H1 (cell line): ENCODE results near the gene PHF1.
"Not testable (repeated sequence)": the region's sequence is repeated elsewhere in the genome, so short reads cannot be mapped to it uniquely, and the experiment has no call there.

Source experiments
- BCL11A ChIP-seq, 2 experiments: IDR thresholded peaks; one replicate each; pipeline ENCODE4 v1.6.1; 2011; ENCODE audit warnings: low read depth in 2 of 2, low read length in 2 of 2, mild to moderate bottlenecking in 2 of 2
- CTCF ChIP-seq, 3 experiments: IDR thresholded peaks; 1 replicate in 2 of 3; 2 replicates in 1 of 3; pipeline versions ENCODE4 v1.5.1 to v1.6.1; 2011; ENCODE audit warnings: low read length in 3 of 3, mild to moderate bottlenecking in 3 of 3, inconsistent platforms in 2 of 3, low read depth in 1 of 3, moderate library complexity in 1 of 3; ENCODE audit not compliant: insufficient read depth in 1 of 3; ENCODE audit errors: control extremely low read depth in 1 of 3
- EZH2 ChIP-seq: fragments of 200-600 bp; sonication (generic); IDR thresholded peaks from 2 replicates; pipeline ENCODE4 v1.7.1; 2012; ENCODE audit warnings: low read depth, mild to moderate bottlenecking, moderate library complexity, low read length, inconsistent platforms; ENCODE audit not compliant: severe bottlenecking
- HDAC2 ChIP-seq, 2 experiments: fragments of 300-600 bp in 1 of 2; sonication (generic) in 1 of 2; IDR thresholded peaks; 2 replicates each; pipeline ENCODE4 v1.6.1; 2011 to 2012; ENCODE audit warnings: low read depth in 2 of 2, low read length in 2 of 2, mild to moderate bottlenecking in 2 of 2, moderate library complexity in 2 of 2, borderline replicate concordance in 1 of 2, inconsistent platforms in 1 of 2
- JUN ChIP-seq: IDR thresholded peaks from 2 replicates; pipeline ENCODE4 v1.6.1; 2011; ENCODE audit warnings: low read depth, mild to moderate bottlenecking, improper control_type of control experiment, low read length
- KDM1A ChIP-seq: fragments of 200-600, 300-600 bp; sonication (generic); IDR thresholded peaks from 2 replicates; pipeline ENCODE4 v1.7.1; 2016; ENCODE audit warnings: mild to moderate bottlenecking, low read length, borderline replicate concordance
- POLR2AphosphoS5 ChIP-seq: IDR thresholded peaks from 2 replicates; pipeline ENCODE4 v1.6.1; 2011; ENCODE audit warnings: low read depth, low read length
- SP1 ChIP-seq: IDR thresholded peaks from 2 replicates; pipeline ENCODE4 v1.6.1; 2011; ENCODE audit warnings: low read depth, low read length
- TAF1 ChIP-seq: IDR thresholded peaks from 2 replicates; pipeline ENCODE4 v1.6.1; 2011; ENCODE audit warnings: mild to moderate bottlenecking, low read depth, low read length
- YY1 ChIP-seq: IDR thresholded peaks from 2 replicates; pipeline ENCODE4 v1.6.1; 2011; ENCODE audit warnings: low read depth, mild to moderate bottlenecking, low read length

- not testable (repeated sequence) for TF ChIP-seq BCL11A (IDR thresholded peaks at IDR 0.05; ENCODE audit: low read depth in 2 of 2, low read length in 2 of 2); JUN; POLR2AphosphoS5; YY1; CTCF (IDR thresholded peaks at IDR 0.05; ENCODE audit: control extremely low read depth in 1 of 3, insufficient read depth in 1 of 3, low read depth in 1 of 3, low read length in 3 of 3); TAF1; EZH2; HDAC2 (IDR thresholded peaks at IDR 0.05; ENCODE audit: borderline replicate concordance in 1 of 2, low read depth in 2 of 2, low read length in 2 of 2); KDM1A; SP1
Measured at GRCh38 chr6:33364475-33365205, 46.2 kb upstream of the PHF1 start.
